ENCODE data around the gene EYS. TPM values are rescaled to one million over a fixed set of nuclear protein-coding genes. Genes with fewer than 3 reads are reported as not detected.

EYS gene
- total and polyA plus RNA-seq, 2 of the 8 experiments (the other 6 are each of a cell fraction or from before 2014, with no cell fraction given), result 0.05 to 0.13 TPM

GRCh38 chr6:63685446-63686379, 2021.3 kb downstream of the EYS start (continued):
- TF ChIP-seq CHD2 (IDR thresholded peaks at IDR 0.05; ENCODE audit: low read length) (no peak), FOSL1 (IDR thresholded peaks at IDR 0.05; ENCODE audit: insufficient read depth, low read depth, low read length) (no peak), POLR2AphosphoS5 (IDR thresholded peaks at IDR 0.05; ENCODE audit: low read depth, low read length) (no peak), CBX5 (IDR thresholded peaks at IDR 0.05; ENCODE audit: low read depth, low read length) (no peak), NANOG (IDR thresholded peaks at IDR 0.05; ENCODE audit: insufficient read depth, low read depth, low read length, poor library complexity, severe bottlenecking) (no peak), RNF2 (IDR thresholded peaks at IDR 0.05; ENCODE audit: borderline replicate concordance, low read depth, low read length, missing control alignments, poor library complexity, severe bottlenecking) (no peak), TBP (IDR thresholded peaks at IDR 0.05; ENCODE audit: low read depth, low read length) (no peak), KDM4A (IDR thresholded peaks at IDR 0.05; ENCODE audit: low read depth, low read length, severe bottlenecking) (no peak)
- TF ChIP-seq, protein P1, sequence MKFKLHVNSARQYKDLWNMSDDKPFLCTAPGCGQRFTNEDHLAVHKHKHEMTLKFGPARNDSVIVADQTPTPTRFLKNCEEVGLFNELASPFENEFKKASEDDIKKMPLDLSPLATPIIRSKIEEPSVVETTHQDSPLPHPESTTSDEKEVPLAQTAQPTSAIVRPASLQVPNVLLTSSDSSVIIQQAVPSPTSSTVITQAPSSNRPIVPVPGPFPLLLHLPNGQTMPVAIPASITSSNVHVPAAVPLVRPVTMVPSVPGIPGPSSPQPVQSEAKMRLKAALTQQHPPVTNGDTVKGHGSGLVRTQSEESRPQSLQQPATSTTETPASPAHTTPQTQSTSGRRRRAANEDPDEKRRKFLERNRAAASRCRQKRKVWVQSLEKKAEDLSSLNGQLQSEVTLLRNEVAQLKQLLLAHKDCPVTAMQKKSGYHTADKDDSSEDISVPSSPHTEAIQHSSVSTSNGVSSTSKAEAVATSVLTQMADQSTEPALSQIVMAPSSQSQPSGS (IDR thresholded peaks at IDR 0.05; ENCODE audit: low read length), result no peak

Measured in H1 (cell line).